Measurements from ENCODE around the gene PRKG2. TPM values are rescaled to one million over a fixed set of nuclear protein-coding genes. Genes with fewer than 3 reads are reported as not detected.

Gene PRKG2
- polyA plus RNA-seq, 1 donor from 2014 or later = 0.16 TPM

GRCh38 chr4:81255524-81255923 is 40.5 kb upstream of the PRKG2 start:
- H3K79me2 ChIP-seq (replicated peaks; ENCODE audit: insufficient read depth, low read length) = no peaks in the 10 kb centered on the region
- H3K9me2 ChIP-seq (ENCODE audit: insufficient read depth, low read length) = no peaks in the 10 kb centered on the region
- H3K27me3 ChIP-seq (ENCODE audit: insufficient read depth, low read depth, low read length) = no peaks in the 10 kb centered on the region
- H3F3A ChIP-seq (ENCODE audit: insufficient read depth, low read length, poor library complexity, severe bottlenecking) = no peaks in the 10 kb centered on the region
- H4K20me1 ChIP-seq (ENCODE audit: insufficient read depth) = no peaks in the 10 kb centered on the region
- no peak overlapping the region for H3K27ac ChIP-seq (ENCODE audit: low read length)
- H2AFZ ChIP-seq (ENCODE audit: low read depth, low read length) = no peak overlapping the region
- no peak overlapping the region for H3K4me2 ChIP-seq (ENCODE audit: low read length)
- H3K36me3 ChIP-seq (ENCODE audit: insufficient read depth, low read length) = no peaks in the 10 kb centered on the region
- TF ChIP-seq POLR2AphosphoS5 (IDR thresholded peaks at IDR 0.05) (no peak), SMC3 (conservative IDR thresholded peaks at IDR 0.05; ENCODE audit: poor library complexity) (no peak), EZH2 (IDR thresholded peaks at IDR 0.05; ENCODE audit: borderline replicate concordance, insufficient read depth, low read length, poor library complexity, severe bottlenecking) (no peak), RAD21 (conservative IDR thresholded peaks at IDR 0.05) (no peak), REST (IDR thresholded peaks at IDR 0.05; ENCODE audit: borderline replicate concordance) (no peak), EP300 (conservative IDR thresholded peaks at IDR 0.05; ENCODE audit: poor library complexity, severe bottlenecking) (no peak)
- TF ChIP-seq, protein P1, sequence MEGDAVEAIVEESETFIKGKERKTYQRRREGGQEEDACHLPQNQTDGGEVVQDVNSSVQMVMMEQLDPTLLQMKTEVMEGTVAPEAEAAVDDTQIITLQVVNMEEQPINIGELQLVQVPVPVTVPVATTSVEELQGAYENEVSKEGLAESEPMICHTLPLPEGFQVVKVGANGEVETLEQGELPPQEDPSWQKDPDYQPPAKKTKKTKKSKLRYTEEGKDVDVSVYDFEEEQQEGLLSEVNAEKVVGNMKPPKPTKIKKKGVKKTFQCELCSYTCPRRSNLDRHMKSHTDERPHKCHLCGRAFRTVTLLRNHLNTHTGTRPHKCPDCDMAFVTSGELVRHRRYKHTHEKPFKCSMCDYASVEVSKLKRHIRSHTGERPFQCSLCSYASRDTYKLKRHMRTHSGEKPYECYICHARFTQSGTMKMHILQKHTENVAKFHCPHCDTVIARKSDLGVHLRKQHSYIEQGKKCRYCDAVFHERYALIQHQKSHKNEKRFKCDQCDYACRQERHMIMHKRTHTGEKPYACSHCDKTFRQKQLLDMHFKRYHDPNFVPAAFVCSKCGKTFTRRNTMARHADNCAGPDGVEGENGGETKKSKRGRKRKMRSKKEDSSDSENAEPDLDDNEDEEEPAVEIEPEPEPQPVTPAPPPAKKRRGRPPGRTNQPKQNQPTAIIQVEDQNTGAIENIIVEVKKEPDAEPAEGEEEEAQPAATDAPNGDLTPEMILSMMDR (IDR thresholded peaks at IDR 0.05; ENCODE audit: poor library complexity, severe bottlenecking) = no peak
- no peak overlapping the region for H3K9ac ChIP-seq (ENCODE audit: low read length)
- H3K4me3 ChIP-seq (ENCODE audit: low read length) = no peak overlapping the region
- H3K9me3 ChIP-seq (ENCODE audit: low read length) = no peaks in the 10 kb centered on the region

- Histone ChIP-seq H2AFZ (ENCODE audit: low read depth, low read length) (no peak overlapping the region), H4K20me1 (ENCODE audit: insufficient read depth) (no peaks in the 10 kb centered on the region), H3K27ac (ENCODE audit: low read length) (no peak overlapping the region), H3K4me3 (ENCODE audit: low read length) (no peak overlapping the region), H3K36me3 (ENCODE audit: insufficient read depth, low read length) (no peaks in the 10 kb centered on the region), H3K4me2 (ENCODE audit: low read length) (no peak overlapping the region), H3F3A (ENCODE audit: insufficient read depth, low read length, poor library complexity, severe bottlenecking) (no peaks in the 10 kb centered on the region), H3K27me3 (ENCODE audit: insufficient read depth, low read depth, low read length) (no peaks in the 10 kb centered on the region), H3K9ac (ENCODE audit: low read length) (no peak overlapping the region), H3K9me3 (ENCODE audit: low read length) (no peaks in the 10 kb centered on the region), H3K79me2 (replicated peaks; ENCODE audit: insufficient read depth, low read length) (no peaks in the 10 kb centered on the region), H3K9me2 (ENCODE audit: insufficient read depth, low read length) (no peaks in the 10 kb centered on the region)
- TF ChIP-seq EZH2 (IDR thresholded peaks at IDR 0.05; ENCODE audit: borderline replicate concordance, insufficient read depth, low read length, poor library complexity, severe bottlenecking) (no peak), TAF1 (IDR thresholded peaks at IDR 0.05; ENCODE audit: low read depth) (no peak), EP300 (conservative IDR thresholded peaks at IDR 0.05; ENCODE audit: poor library complexity, severe bottlenecking) (no peak), MXI1 (conservative IDR thresholded peaks at IDR 0.05; ENCODE audit: poor library complexity, severe bottlenecking) (no peak), SMC3 (conservative IDR thresholded peaks at IDR 0.05; ENCODE audit: poor library complexity) (no peak)
Measured at GRCh38 chr4:81250430-81250829, 35.4 kb upstream of the PRKG2 start.

Data from neural cell (in vitro differentiated cells).